ENCODE results near the gene TNFRSF1A. TPM values are rescaled to one million over a fixed set of nuclear protein-coding genes. Genes with fewer than 3 reads are reported as not detected.
A peak's percentile ranks its signal among the peaks of the same experiment; 100 is the strongest.

Gene TNFRSF1A
- total and polyA plus RNA-seq, 2 of the 13 experiments (the other 11 are each of a cell fraction or from before 2014, with no cell fraction given) = 41.5 to 61.2 TPM

DNA sequence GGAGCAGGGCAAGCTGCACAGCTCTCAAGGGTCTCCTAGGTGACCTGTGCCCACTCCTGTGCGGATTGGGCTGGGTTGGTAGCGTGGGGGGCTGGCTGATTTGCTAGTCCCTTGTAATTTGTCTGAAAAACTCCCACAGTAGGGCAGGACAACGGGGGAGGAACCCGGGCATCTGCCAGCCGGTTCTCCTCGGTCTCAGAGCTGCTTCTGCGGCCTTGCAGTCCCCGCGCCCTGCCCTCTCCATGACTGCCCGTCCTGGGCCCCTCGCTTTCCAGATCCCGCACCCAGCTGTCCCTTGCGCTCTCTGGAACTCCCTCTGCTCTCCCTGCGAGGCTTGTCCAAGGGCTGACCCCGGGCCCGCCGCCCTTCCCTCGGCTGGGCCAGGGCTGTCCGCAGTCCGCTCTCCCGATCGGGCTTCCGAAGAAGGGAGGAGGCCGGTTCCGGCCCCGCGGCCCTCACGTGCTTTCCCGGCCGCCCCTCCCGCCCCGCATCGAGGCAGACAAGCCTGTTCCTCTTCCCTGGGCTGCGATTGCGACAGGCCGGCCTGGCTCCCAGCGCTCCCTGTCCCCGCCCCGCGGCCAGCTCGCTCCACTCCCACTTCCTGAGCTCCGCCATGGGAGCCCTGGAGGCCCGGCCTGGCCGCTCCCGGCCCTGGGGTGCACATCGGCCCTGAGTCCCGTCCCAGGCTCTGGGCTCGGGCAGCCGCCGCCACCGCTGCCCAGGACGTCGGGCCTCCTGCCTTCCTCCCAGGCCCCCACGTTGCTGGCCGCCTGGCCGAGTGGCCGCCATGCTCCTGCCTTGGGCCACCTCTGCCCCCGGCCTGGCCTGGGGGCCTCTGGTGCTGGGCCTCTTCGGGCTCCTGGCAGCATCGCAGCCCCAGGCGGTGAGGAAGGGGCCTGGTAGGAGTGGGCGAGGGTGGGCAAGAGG lies 42.0 kb upstream of the TNFRSF1A start, which contains the start of gene LTBR (continued):
- TF ChIP-seq TCF7L2 (IDR thresholded peaks at IDR 0.05; ENCODE audit: low read depth, low read length) (no peak), ZKSCAN5 (CRISPR knock-in tag; IDR thresholded peaks at IDR 0.05) (no peak), RBM22 (optimal IDR thresholded peaks at IDR 0.05; ENCODE audit: low read length) (no peak), ZNF776 (CRISPR knock-in tag; IDR thresholded peaks at IDR 0.05) (peak; percentile 66; the same call in 1 of the 2 replicates), ZFP37 (CRISPR knock-in tag; IDR thresholded peaks at IDR 0.05; ENCODE audit: borderline replicate concordance) (peak; percentile 51; the same call in 1 of the 2 replicates), MIER3 (CRISPR knock-in tag; IDR thresholded peaks at IDR 0.05; ENCODE audit: borderline replicate concordance) (peak; percentile 92), NAIF1 (CRISPR knock-in tag; IDR thresholded peaks at IDR 0.05; ENCODE audit: borderline replicate concordance) (peak; percentile 80), FOSL1 (CRISPR knock-in tag; IDR thresholded peaks at IDR 0.05; ENCODE audit: borderline replicate concordance) (no peak), ATAD3A (CRISPR knock-in tag; IDR thresholded peaks at IDR 0.05) (no peak), ZNF292 (CRISPR knock-in tag; IDR thresholded peaks at IDR 0.05; ENCODE audit: borderline replicate concordance, low read depth) (0 out of 2 replicates have a peak, but pooled peaks have one; percentile 67), ZNF850 (CRISPR knock-in tag; conservative IDR thresholded peaks at IDR 0.05) (peak; percentile 88; the same call in 1 of the 2 replicates), PITX1 (CRISPR knock-in tag; IDR thresholded peaks at IDR 0.05) (peak; percentile 71), KDM2A (CRISPR knock-in tag; IDR thresholded peaks at IDR 0.05; ENCODE audit: borderline replicate concordance, low read depth) (peak; percentile 86), SP5 (CRISPR knock-in tag; IDR thresholded peaks at IDR 0.05; ENCODE audit: borderline replicate concordance, low read depth) (peak; percentile 89), PLSCR1 (CRISPR knock-in tag; IDR thresholded peaks at IDR 0.05; ENCODE audit: borderline replicate concordance) (no peak)
- TF ChIP-seq, protein P1, sequence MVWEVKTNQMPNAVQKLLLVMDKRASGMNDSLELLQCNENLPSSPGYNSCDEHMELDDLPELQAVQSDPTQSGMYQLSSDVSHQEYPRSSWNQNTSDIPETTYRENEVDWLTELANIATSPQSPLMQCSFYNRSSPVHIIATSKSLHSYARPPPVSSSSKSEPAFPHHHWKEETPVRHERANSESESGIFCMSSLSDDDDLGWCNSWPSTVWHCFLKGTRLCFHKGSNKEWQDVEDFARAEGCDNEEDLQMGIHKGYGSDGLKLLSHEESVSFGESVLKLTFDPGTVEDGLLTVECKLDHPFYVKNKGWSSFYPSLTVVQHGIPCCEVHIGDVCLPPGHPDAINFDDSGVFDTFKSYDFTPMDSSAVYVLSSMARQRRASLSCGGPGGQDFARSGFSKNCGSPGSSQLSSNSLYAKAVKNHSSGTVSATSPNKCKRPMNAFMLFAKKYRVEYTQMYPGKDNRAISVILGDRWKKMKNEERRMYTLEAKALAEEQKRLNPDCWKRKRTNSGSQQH (CRISPR knock-in tag; IDR thresholded peaks at IDR 0.05; ENCODE audit: low read depth) = peak; percentile 88; the same call in 1 of the 2 replicates
- TF ChIP-seq, protein P2, sequence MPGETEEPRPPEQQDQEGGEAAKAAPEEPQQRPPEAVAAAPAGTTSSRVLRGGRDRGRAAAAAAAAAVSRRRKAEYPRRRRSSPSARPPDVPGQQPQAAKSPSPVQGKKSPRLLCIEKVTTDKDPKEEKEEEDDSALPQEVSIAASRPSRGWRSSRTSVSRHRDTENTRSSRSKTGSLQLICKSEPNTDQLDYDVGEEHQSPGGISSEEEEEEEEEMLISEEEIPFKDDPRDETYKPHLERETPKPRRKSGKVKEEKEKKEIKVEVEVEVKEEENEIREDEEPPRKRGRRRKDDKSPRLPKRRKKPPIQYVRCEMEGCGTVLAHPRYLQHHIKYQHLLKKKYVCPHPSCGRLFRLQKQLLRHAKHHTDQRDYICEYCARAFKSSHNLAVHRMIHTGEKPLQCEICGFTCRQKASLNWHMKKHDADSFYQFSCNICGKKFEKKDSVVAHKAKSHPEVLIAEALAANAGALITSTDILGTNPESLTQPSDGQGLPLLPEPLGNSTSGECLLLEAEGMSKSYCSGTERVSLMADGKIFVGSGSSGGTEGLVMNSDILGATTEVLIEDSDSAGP (CRISPR knock-in tag; IDR thresholded peaks at IDR 0.05; ENCODE audit: borderline replicate concordance) = peak; percentile 91
- TF ChIP-seq, protein P3, sequence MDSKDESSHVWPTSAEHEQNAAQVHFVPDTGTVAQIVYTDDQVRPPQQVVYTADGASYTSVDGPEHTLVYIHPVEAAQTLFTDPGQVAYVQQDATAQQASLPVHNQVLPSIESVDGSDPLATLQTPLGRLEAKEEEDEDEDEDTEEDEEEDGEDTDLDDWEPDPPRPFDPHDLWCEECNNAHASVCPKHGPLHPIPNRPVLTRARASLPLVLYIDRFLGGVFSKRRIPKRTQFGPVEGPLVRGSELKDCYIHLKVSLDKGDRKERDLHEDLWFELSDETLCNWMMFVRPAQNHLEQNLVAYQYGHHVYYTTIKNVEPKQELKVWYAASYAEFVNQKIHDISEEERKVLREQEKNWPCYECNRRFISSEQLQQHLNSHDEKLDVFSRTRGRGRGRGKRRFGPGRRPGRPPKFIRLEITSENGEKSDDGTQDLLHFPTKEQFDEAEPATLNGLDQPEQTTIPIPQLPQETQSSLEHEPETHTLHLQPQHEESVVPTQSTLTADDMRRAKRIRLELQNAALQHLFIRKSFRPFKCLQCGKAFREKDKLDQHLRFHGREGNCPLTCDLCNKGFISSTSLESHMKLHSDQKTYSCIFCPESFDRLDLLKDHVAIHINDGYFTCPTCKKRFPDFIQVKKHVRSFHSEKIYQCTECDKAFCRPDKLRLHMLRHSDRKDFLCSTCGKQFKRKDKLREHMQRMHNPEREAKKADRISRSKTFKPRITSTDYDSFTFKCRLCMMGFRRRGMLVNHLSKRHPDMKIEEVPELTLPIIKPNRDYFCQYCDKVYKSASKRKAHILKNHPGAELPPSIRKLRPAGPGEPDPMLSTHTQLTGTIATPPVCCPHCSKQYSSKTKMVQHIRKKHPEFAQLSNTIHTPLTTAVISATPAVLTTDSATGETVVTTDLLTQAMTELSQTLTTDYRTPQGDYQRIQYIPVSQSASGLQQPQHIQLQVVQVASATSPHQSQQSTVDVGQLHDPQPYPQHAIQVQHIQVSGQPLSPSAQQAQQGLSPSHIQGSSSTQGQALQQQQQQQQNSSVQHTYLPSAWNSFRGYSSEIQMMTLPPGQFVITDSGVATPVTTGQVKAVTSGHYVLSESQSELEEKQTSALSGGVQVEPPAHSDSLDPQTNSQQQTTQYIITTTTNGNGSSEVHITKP (CRISPR knock-in tag; IDR thresholded peaks at IDR 0.05; ENCODE audit: low read depth) = peak; percentile 58; the same call in 1 of the 2 replicates
- TF ChIP-seq, protein P4, sequence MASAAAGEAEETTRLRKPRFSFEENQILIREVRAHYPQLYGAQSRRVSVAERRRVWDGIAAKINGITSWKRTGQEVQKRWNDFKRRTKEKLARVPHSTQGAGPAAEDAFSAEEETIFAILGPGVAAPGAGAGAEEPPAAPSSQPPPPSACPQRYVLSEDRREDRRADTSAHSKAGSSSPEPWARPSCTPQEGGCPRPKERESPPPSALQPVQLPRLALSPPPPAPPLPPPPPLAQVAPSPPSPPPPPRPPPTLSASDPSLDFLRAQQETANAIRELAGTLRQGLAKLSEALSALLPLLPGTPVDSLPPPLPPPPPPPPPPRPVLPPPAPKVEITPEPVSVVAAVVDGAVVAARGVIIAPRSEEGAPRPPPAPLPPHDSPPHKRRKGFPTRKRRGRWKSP (CRISPR knock-in tag; IDR thresholded peaks at IDR 0.05) = peak; percentile 96
